HepG2 (cell line): ENCODE data around the gene CHST6. TPM values are rescaled to one million over a fixed set of nuclear protein-coding genes. Genes with fewer than 3 reads are reported as not detected.

Experiments used
- ATF1 ChIP-seq: IDR thresholded peaks from 2 replicates; pipeline ENCODE4 v1.6.1; 2016; ENCODE audit warnings: mild to moderate bottlenecking, control low read depth
- ATRX ChIP-seq: sonication (generic); formaldehyde crosslinking; IDR thresholded peaks from 2 replicates; pipeline ENCODE4 v1.4.0; 2020; ENCODE audit warnings: missing genetic modification reagents, borderline replicate concordance
- GATAD2A ChIP-seq: IDR thresholded peaks from 2 replicates; pipeline ENCODE4 v1.6.1; 2016
- HDAC1 ChIP-seq: sonication (generic); formaldehyde crosslinking; IDR thresholded peaks from 2 replicates; pipeline ENCODE4 v1.5.1; 2020; ENCODE audit warnings: mild to moderate bottlenecking, missing genetic modification reagents
- HOXD1 ChIP-seq: sonication (generic); formaldehyde crosslinking; IDR thresholded peaks from 2 replicates; pipeline ENCODE4 v1.5.0; 2020; ENCODE audit warnings: missing genetic modification reagents
- PLRG1 ChIP-seq: fragments of 450-650 bp; conservative IDR thresholded peaks from 2 replicates; pipeline ENCODE4 v1.6.1; 2016
- RAD51 ChIP-seq: fragments of 450-650 bp; IDR thresholded peaks from 2 replicates; pipeline ENCODE4 v1.6.1; 2016; ENCODE audit warnings: borderline replicate concordance
- REL ChIP-seq: sonication (generic); formaldehyde crosslinking; conservative IDR thresholded peaks from 2 replicates; pipeline ENCODE4 v1.8.0; 2022; ENCODE audit warnings: mild to moderate bottlenecking, missing genetic modification reagents, moderate library complexity
- REPIN1 ChIP-seq: sonication (generic); formaldehyde crosslinking; IDR thresholded peaks from 2 replicates; pipeline ENCODE4 v1.8.0; 2022; ENCODE audit warnings: missing genetic modification reagents, low read depth, mild to moderate bottlenecking, borderline replicate concordance
- STAT5B ChIP-seq: sonication (generic); formaldehyde crosslinking; IDR thresholded peaks from 2 replicates; pipeline ENCODE4 v1.4.0; 2020; ENCODE audit warnings: missing genetic modification reagents
- XBP1 ChIP-seq: sonication (generic); formaldehyde crosslinking; IDR thresholded peaks from 2 replicates; pipeline ENCODE4 v1.5.0; 2020; ENCODE audit warnings: missing genetic modification reagents
- ZNF235 ChIP-seq: sonication (generic); formaldehyde crosslinking; IDR thresholded peaks from 2 replicates; pipeline ENCODE4 v1.8.1; 2023; ENCODE audit warnings: mild to moderate bottlenecking, missing genetic modification reagents, borderline replicate concordance
- ZNF570 ChIP-seq: sonication (generic); formaldehyde crosslinking; IDR thresholded peaks from 2 replicates; pipeline ENCODE4 v1.4.0; 2020; ENCODE audit warnings: mild to moderate bottlenecking, missing genetic modification reagents, borderline replicate concordance
- ZNF615 ChIP-seq: sonication (generic); formaldehyde crosslinking; IDR thresholded peaks from 2 replicates; pipeline ENCODE4 v1.5.0; 2020; ENCODE audit warnings: mild to moderate bottlenecking, missing genetic modification reagents, borderline replicate concordance
- polyA plus RNA-seq, 8 experiments: library from polyadenylated mRNA; depleted of rRNA in 3 of 8; stranded (reverse) in 7 of 8; unstranded in 1 of 8; fragments of >200 nt; fragmentation: Illumina TruSeq in 4 of 8; extraction: Trizol in 4 of 8; gene quantifications; 2 replicates each; pipeline versions ENCODE4 v1.2.1 to v1.2.3, GENCODE V29; 2011 to 2016; ENCODE audit warnings: low read depth in 4 of 8, missing spikeins in 1 of 8, mixed read lengths in 1 of 8; ENCODE audit not compliant: insufficient read depth in 1 of 8
- total RNA-seq, 5 experiments: library from RNA; depleted of rRNA; stranded (reverse); fragments of >200 nt; fragmentation: Illumina TruSeq; extraction: Trizol; gene quantifications; 2 replicates each; pipeline ENCODE4 v1.2.3, GENCODE V29; 2016; ENCODE audit warnings: low read depth in 1 of 5
- TF ChIP-seq, protein P1 (sequence below): sonication (generic); formaldehyde crosslinking; IDR thresholded peaks from 2 replicates; pipeline ENCODE4 v1.5.0; 2020; ENCODE audit warnings: mild to moderate bottlenecking, missing genetic modification reagents, borderline replicate concordance
- TF ChIP-seq, protein P2 (sequence below): IDR thresholded peaks from 2 replicates; pipeline ENCODE4 v1.6.1; 2016
- TF ChIP-seq, protein P3 (sequence below): sonication (generic); formaldehyde crosslinking; conservative IDR thresholded peaks from 2 replicates; pipeline ENCODE4 v1.8.0; 2022; ENCODE audit warnings: mild to moderate bottlenecking, moderate library complexity, missing genetic modification reagents
- TF ChIP-seq, protein P4 (sequence below): sonication (generic); formaldehyde crosslinking; IDR thresholded peaks from 2 replicates; pipeline ENCODE4 v1.4.0; 2020; ENCODE audit warnings: missing genetic modification reagents

CHST6 gene
- total and polyA plus RNA-seq, 2 of the 13 experiments (the other 11 are each of a cell fraction or from before 2014, with no cell fraction given): 0.18 to 0.91 TPM

DNA sequence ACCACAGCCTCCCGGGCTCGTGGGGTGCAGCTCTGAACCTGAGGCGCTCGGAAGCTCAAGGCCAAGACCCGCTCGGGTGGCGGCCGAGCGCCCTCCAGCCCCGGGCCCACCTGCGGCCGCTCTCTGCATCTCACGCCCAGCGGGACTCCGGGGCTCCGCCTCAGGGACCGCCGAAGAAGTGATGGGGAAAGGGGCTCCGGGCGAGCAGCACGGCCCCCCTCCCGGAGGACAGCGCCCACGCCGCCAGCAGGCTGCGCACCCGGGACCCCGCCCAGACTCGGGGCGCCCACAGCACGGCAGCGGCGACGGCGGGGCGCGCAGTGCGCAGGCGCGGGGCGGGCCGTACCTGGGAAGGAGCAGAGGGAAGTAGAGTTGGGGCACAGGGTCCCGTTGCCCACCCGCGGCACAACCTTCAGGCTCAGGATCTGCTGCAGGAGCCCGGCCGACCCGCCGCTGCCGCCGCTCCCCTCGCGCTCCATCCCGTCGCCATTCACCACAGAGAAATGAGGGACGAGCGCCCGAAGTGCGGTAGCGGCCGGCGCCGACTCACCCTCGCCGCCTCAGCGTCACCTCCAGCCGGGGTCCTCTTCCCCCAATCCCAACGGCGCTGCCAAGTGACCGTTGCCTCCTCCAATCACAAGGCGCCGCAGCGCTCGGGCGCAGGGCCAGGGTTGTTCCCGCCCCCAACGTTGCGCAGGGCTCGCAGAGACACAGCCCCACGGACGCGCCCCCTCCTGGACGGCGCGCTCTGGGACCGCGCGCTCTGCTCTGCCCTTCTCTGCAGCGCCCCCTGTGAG is 30.9 kb downstream of the CHST6 start, which contains the start of gene TMEM170A (continued):
- TF ChIP-seq, protein P1, sequence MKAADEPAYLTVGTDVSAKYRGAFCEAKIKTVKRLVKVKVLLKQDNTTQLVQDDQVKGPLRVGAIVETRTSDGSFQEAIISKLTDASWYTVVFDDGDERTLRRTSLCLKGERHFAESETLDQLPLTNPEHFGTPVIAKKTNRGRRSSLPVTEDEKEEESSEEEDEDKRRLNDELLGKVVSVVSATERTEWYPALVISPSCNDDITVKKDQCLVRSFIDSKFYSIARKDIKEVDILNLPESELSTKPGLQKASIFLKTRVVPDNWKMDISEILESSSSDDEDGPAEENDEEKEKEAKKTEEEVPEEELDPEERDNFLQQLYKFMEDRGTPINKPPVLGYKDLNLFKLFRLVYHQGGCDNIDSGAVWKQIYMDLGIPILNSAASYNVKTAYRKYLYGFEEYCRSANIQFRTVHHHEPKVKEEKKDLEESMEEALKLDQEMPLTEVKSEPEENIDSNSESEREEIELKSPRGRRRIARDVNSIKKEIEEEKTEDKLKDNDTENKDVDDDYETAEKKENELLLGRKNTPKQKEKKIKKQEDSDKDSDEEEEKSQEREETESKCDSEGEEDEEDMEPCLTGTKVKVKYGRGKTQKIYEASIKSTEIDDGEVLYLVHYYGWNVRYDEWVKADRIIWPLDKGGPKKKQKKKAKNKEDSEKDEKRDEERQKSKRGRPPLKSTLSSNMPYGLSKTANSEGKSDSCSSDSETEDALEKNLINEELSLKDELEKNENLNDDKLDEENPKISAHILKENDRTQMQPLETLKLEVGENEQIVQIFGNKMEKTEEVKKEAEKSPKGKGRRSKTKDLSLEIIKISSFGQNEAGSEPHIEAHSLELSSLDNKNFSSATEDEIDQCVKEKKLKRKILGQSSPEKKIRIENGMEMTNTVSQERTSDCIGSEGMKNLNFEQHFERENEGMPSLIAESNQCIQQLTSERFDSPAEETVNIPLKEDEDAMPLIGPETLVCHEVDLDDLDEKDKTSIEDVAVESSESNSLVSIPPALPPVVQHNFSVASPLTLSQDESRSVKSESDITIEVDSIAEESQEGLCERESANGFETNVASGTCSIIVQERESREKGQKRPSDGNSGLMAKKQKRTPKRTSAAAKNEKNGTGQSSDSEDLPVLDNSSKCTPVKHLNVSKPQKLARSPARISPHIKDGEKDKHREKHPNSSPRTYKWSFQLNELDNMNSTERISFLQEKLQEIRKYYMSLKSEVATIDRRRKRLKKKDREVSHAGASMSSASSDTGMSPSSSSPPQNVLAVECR (CRISPR knock-in tag): peak; percentile 90
- TF ChIP-seq PLRG1 (no peak), XBP1 (CRISPR knock-in tag) (no peak), REPIN1 (CRISPR knock-in tag) (peak; percentile 98), REL (peak; percentile 87; the same call in 1 of the 2 replicates), HDAC1 (CRISPR knock-in tag) (peak; percentile 84), ZNF235 (CRISPR knock-in tag) (peak; percentile 98), STAT5B (CRISPR knock-in tag) (no peak; the same call in 1 of the 2 replicates), ATRX (CRISPR knock-in tag) (no peak), GATAD2A (peak; percentile 93), RAD51 (no peak), ATF1 (peak; percentile 73; the same call in 1 of the 2 replicates), ZNF570 (no peak), ZNF615 (CRISPR knock-in tag) (no peak), HOXD1 (CRISPR knock-in tag) (no peak; the same call in 1 of the 2 replicates)
- TF ChIP-seq, protein P2, sequence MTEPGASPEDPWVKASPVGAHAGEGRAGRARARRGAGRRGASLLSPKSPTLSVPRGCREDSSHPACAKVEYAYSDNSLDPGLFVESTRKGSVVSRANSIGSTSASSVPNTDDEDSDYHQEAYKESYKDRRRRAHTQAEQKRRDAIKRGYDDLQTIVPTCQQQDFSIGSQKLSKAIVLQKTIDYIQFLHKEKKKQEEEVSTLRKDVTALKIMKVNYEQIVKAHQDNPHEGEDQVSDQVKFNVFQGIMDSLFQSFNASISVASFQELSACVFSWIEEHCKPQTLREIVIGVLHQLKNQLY (CRISPR knock-in tag): peak; percentile 68
- TF ChIP-seq, protein P3, sequence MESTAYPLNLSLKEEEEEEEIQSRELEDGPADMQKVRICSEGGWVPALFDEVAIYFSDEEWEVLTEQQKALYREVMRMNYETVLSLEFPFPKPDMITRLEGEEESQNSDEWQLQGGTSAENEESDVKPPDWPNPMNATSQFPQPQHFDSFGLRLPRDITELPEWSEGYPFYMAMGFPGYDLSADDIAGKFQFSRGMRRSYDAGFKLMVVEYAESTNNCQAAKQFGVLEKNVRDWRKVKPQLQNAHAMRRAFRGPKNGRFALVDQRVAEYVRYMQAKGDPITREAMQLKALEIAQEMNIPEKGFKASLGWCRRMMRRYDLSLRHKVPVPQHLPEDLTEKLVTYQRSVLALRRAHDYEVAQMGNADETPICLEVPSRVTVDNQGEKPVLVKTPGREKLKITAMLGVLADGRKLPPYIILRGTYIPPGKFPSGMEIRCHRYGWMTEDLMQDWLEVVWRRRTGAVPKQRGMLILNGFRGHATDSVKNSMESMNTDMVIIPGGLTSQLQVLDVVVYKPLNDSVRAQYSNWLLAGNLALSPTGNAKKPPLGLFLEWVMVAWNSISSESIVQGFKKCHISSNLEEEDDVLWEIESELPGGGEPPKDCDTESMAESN (CRISPR knock-in tag): peak; percentile 96
- TF ChIP-seq, protein P4, sequence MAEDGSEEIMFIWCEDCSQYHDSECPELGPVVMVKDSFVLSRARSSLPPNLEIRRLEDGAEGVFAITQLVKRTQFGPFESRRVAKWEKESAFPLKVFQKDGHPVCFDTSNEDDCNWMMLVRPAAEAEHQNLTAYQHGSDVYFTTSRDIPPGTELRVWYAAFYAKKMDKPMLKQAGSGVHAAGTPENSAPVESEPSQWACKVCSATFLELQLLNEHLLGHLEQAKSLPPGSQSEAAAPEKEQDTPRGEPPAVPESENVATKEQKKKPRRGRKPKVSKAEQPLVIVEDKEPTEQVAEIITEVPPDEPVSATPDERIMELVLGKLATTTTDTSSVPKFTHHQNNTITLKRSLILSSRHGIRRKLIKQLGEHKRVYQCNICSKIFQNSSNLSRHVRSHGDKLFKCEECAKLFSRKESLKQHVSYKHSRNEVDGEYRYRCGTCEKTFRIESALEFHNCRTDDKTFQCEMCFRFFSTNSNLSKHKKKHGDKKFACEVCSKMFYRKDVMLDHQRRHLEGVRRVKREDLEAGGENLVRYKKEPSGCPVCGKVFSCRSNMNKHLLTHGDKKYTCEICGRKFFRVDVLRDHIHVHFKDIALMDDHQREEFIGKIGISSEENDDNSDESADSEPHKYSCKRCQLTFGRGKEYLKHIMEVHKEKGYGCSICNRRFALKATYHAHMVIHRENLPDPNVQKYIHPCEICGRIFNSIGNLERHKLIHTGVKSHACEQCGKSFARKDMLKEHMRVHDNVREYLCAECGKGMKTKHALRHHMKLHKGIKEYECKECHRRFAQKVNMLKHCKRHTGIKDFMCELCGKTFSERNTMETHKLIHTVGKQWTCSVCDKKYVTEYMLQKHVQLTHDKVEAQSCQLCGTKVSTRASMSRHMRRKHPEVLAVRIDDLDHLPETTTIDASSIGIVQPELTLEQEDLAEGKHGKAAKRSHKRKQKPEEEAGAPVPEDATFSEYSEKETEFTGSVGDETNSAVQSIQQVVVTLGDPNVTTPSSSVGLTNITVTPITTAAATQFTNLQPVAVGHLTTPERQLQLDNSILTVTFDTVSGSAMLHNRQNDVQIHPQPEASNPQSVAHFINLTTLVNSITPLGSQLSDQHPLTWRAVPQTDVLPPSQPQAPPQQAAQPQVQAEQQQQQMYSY: no peak
